ENCODE results near the gene PTX3.

The PTX3 gene

GRCh38 chr3:157479464-157480243 lies 43.0 kb downstream of the PTX3 start:
- no peak for DNase-seq

GRCh38 chr3:157487339-157487738 lies 50.7 kb downstream of the PTX3 start:
- DNase-seq = no peak

GRCh38 chr3:157488144-157488543 lies 51.5 kb downstream of the PTX3 start:
- DNase-seq = no peak

- DNase-seq = no peak
Measured at GRCh38 chr3:157491136-157491535, 54.5 kb downstream of the PTX3 start.
